ENCODE data around the gene PGAP3. TPM values are rescaled to one million over a fixed set of nuclear protein-coding genes. Genes with fewer than 3 reads are reported as not detected.
"Not testable (repeated sequence)": the region's sequence is repeated elsewhere in the genome, so short reads cannot be mapped to it uniquely, and the experiment has no call there.

PGAP3 gene
- total and polyA plus RNA-seq, 7 donors, result 1.4 to 7.9 (median 4.5) TPM

DNA sequence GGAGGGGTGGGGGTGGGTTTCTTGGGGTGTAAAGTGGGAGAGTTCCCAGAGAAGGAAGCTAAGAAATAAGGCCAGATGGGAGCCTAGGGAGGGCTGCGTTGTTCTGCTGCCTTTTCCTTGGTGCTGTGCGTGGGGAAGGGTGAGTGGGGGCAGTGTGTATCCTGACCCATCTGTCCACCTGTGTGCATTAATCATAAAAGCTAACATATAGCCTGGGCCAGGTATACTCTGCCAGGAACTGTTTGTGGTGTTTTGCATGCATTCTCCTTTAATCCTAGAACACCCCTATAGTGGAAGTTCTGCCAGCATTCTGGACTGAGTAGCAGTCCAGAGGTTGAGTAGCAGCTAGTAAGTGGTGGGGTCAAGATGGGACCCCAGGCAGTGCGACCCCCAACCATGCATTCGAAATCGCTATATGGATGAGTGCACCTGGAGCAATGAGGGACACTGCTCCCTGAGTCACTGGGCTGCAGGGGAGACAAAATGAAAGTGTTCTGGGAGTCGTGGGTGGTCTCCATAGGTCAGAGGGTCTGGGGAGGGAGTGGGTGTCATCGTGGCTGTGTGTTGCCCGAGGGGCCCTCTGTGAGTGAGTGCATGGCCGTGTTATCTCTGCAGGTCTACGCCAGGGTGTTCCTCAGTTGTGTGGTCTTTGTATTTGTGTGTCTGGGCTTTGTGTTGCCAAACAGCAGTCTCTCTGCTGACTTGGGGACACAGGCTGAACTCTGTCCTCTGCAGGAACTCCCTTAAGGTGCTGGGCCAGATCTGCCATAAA, 13.3 kb upstream of the PGAP3 start:
- intact Hi-C loops (cut with DNase I), result no loop called here
- DNase-seq, result no peak
- WGBS, 3 donors, result 44 to 52% (median 45%) methylated on average over 10 of the region's 10 CpGs
- H3K9me3 ChIP-seq, result no peaks in the 10 kb centered on the region
- peak overlapping the region; percentile 78 for H3K27ac ChIP-seq
- peaks cover 55% of the 10 kb centered on the region for H3K4me1 ChIP-seq
- TF ChIP-seq, protein P1, sequence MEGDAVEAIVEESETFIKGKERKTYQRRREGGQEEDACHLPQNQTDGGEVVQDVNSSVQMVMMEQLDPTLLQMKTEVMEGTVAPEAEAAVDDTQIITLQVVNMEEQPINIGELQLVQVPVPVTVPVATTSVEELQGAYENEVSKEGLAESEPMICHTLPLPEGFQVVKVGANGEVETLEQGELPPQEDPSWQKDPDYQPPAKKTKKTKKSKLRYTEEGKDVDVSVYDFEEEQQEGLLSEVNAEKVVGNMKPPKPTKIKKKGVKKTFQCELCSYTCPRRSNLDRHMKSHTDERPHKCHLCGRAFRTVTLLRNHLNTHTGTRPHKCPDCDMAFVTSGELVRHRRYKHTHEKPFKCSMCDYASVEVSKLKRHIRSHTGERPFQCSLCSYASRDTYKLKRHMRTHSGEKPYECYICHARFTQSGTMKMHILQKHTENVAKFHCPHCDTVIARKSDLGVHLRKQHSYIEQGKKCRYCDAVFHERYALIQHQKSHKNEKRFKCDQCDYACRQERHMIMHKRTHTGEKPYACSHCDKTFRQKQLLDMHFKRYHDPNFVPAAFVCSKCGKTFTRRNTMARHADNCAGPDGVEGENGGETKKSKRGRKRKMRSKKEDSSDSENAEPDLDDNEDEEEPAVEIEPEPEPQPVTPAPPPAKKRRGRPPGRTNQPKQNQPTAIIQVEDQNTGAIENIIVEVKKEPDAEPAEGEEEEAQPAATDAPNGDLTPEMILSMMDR (IDR thresholded peaks at IDR 0.05), result no peak
- ATAC-seq, result no peak
- peak overlapping the region; percentile 94 for H3K4me3 ChIP-seq
- H3K27me3 ChIP-seq (ENCODE audit: insufficient read depth in 3 of 3, low read length in 2 of 3), result no peaks in the 10 kb centered on the region
- peaks cover 0 to 5% of the 10 kb centered on the region in 2 donors for H3K36me3 ChIP-seq (ENCODE audit: insufficient read depth in 1 of 2, low read depth in 1 of 2)

DNA sequence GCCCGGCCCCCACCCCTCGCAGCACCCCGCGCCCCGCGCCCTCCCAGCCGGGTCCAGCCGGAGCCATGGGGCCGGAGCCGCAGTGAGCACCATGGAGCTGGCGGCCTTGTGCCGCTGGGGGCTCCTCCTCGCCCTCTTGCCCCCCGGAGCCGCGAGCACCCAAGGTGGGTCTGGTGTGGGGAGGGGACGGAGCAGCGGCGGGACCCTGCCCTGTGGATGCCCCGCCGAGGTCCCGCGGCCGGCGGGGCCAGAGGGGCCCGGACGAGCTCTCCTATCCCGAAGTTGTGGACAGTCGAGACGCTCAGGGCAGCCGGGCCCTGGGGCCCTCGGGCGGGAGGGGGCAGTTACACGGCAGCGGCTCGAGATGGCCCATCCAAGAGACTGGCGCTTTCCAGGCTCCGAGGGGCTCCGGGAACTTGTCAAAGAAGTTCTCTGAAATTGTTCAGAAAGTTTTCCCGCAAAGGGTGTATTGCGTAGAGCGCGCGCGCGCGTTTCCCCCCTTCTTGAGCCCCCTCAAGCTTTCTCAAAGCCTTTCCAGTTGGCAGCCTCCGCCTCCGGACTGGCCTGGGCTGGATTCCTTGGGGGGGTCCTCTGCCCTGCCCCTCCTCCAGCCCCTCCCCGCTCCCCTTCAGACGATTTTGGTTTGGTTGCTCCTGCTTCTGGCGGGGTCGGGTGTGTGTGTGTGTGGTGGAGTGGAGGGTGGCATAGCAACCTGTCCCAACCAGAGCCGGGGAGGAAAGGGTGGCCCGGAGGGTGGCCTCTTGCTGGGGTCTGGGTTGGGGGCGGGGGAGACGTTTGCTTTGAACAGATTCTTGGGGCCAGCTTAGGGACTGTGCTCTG, 12.5 kb upstream of the PGAP3 start:
- DNase-seq (no peak), ATAC-seq (peak; percentile 60 to 73 (median 62))
- TF ChIP-seq, protein P1 (IDR thresholded peaks at IDR 0.05), result no peak
- H3K4me3 ChIP-seq, result peak overlapping the region; percentile 94
- 1 to 2% (median 2%) methylated on average over 35 to 57 of the region's 57 CpGs for WGBS, 3 donors
- no peaks in the 10 kb centered on the region for H3K9me3 ChIP-seq
- peak overlapping the region; percentile 78 for H3K27ac ChIP-seq
- H3K4me1 ChIP-seq, result peaks cover 48% of the 10 kb centered on the region
- H3K27me3 ChIP-seq (ENCODE audit: insufficient read depth in 3 of 3, low read length in 2 of 3), result no peaks in the 10 kb centered on the region
- H3K36me3 ChIP-seq (ENCODE audit: insufficient read depth in 1 of 2, low read depth in 1 of 2), result peaks cover 0 to 5% of the 10 kb centered on the region in 2 donors
- intact Hi-C loops (cut with DNase I), result no loop called here

DNA sequence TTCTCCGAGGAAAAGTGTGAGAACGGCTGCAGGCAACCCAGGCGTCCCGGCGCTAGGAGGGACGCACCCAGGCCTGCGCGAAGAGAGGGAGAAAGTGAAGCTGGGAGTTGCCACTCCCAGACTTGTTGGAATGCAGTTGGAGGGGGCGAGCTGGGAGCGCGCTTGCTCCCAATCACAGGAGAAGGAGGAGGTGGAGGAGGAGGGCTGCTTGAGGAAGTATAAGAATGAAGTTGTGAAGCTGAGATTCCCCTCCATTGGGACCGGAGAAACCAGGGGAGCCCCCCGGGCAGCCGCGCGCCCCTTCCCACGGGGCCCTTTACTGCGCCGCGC, 11.9 kb upstream of the PGAP3 start, which contains the start of gene ERBB2:
Gene ERBB2, plus strand, starts transcription at position 247 of the 330 bp plus-strand sequence. CDS start 175 bp downstream, outside the sequence.
- Histone ChIP-seq H3K4me1 (peaks cover 42% of the 10 kb centered on the region), H3K36me3 (ENCODE audit: insufficient read depth in 1 of 2, low read depth in 1 of 2) (peaks cover 0 to 11% of the 10 kb centered on the region in 2 donors), H3K4me3 (peak within 1 kb of the TSS; percentile 94), H3K9me3 (no peaks in the 10 kb centered on the region), H3K27me3 (ENCODE audit: insufficient read depth in 3 of 3, low read length in 2 of 3) (no peaks in the 10 kb centered on the region), H3K27ac (peak within 1 kb of the TSS; percentile 78)
- intact Hi-C loops (cut with DNase I), result no loop called here
- ATAC-seq (peak; percentile 71 to 89 (median 80)), DNase-seq (peak; percentile 70 to 81)
- TF ChIP-seq, protein P1 (IDR thresholded peaks at IDR 0.05), result no peak
- 2% methylated on average over 17 to 20 of the region's 20 CpGs for WGBS, 3 donors

DNA sequence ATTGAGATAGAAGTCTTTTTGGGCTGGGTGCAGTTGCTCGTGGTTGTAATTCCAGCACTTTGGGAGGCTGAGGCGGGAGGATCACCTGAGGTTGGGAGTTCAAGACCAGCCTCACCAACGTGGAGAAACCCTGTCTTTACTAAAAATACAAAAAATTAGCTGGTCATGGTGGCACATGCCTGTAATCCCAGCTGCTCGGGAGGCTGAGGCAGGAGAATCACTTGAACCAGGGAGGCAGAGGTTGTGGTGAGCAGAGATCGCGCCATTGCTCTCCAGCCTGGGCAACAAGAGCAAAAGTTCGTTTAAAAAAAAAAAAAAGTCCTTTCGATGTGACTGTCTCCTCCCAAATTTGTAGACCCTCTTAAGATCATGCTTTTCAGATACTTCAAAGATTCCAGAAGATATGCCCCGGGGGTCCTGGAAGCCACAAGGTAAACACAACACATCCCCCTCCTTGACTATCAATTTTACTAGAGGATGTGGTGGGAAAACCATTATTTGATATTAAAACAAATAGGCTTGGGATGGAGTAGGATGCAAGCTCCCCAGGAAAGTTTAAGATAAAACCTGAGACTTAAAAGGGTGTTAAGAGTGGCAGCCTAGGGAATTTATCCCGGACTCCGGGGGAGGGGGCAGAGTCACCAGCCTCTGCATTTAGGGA, 11.4 kb upstream of the PGAP3 start:
- Histone ChIP-seq H3K4me1 (peaks cover 37% of the 10 kb centered on the region), H3K27ac (peak overlapping the region; percentile 78), H3K36me3 (ENCODE audit: insufficient read depth in 1 of 2, low read depth in 1 of 2) (peaks cover 0 to 13% of the 10 kb centered on the region in 2 donors), H3K4me3 (peak overlapping the region; percentile 94)
- ATAC-seq; DNase-seq; intact Hi-C loops (cut with DNase I); H3K27me3 ChIP-seq (ENCODE audit: insufficient read depth in 3 of 3, low read length in 2 of 3); H3K9me3 ChIP-seq: not testable (repeated sequence)
- WGBS, 3 donors, result 45 to 53% (median 46%) methylated on average over 11 of the region's 11 CpGs

All from psoas muscle (tissue), 8 donors.